G401.6 (cell line): ENCODE data around the gene PLXDC1.
"Not testable (repeated sequence)": the region's sequence is repeated elsewhere in the genome, so short reads cannot be mapped to it uniquely, and the experiment has no call there.

Source experiments
- FAIRE-seq: peaks from 2 replicates; lab custom pipeline; 2012; peaks lifted over from hg19 to GRCh38; lab: Jason Lieb, UNC

Gene PLXDC1

GRCh38 chr17:39062846-39063680 is 88.4 kb downstream of the PLXDC1 start:
- FAIRE-seq: no peak

GRCh38 chr17:39058524-39058923 is 92.9 kb downstream of the PLXDC1 start:
- FAIRE-seq: no peak

- FAIRE-seq: no peak
Observed at GRCh38 chr17:39057701-39058206, 93.7 kb downstream of the PLXDC1 start.

- FAIRE-seq: no peak
Observed at GRCh38 chr17:39054111-39054645, 97.3 kb downstream of the PLXDC1 start.

GRCh38 chr17:39052423-39052822 is 99.0 kb downstream of the PLXDC1 start:
- not testable (repeated sequence) for FAIRE-seq

- no peak for FAIRE-seq
Observed at GRCh38 chr17:39051001-39051585, 100.3 kb downstream of the PLXDC1 start.

GRCh38 chr17:39045948-39046679 is 105.3 kb downstream of the PLXDC1 start:
- no peak for FAIRE-seq

- no peak for FAIRE-seq
Observed at GRCh38 chr17:39036009-39036408, 115.4 kb downstream of the PLXDC1 start.

GRCh38 chr17:39035578-39035977 is 115.9 kb downstream of the PLXDC1 start:
- FAIRE-seq: not testable (repeated sequence)

- no peak for FAIRE-seq
Observed at GRCh38 chr17:39028690-39029089, 122.7 kb downstream of the PLXDC1 start.

- FAIRE-seq: no peak
Observed at GRCh38 chr17:39027455-39028035, 123.9 kb downstream of the PLXDC1 start.

GRCh38 chr17:39026980-39027451 is 124.4 kb downstream of the PLXDC1 start:
- FAIRE-seq: no peak

GRCh38 chr17:39026346-39026745 is 125.1 kb downstream of the PLXDC1 start:
- not testable (repeated sequence) for FAIRE-seq

- no peak for FAIRE-seq
Observed at GRCh38 chr17:39022924-39023323, 128.5 kb downstream of the PLXDC1 start.

- not testable (repeated sequence) for FAIRE-seq
Observed at GRCh38 chr17:39020037-39020436, 131.4 kb downstream of the PLXDC1 start.

- FAIRE-seq: no peak
Observed at GRCh38 chr17:39018267-39019134, 132.9 kb downstream of the PLXDC1 start.

GRCh38 chr17:39016193-39017153 is 135.0 kb downstream of the PLXDC1 start:
- no peak for FAIRE-seq

GRCh38 chr17:39015546-39015935 is 135.9 kb downstream of the PLXDC1 start:
- no peak for FAIRE-seq

GRCh38 chr17:39014795-39015545 is 136.5 kb downstream of the PLXDC1 start:
- no peak for FAIRE-seq
